GM10266 (cell line): ENCODE data around the gene SLC30A3.
"Not testable (repeated sequence)": the region's sequence is repeated elsewhere in the genome, so short reads cannot be mapped to it uniquely, and the experiment has no call there.

Experiments used
- DNase-seq: peaks from one replicate; pipeline ENCODE4 v3.0.0; 2012; ENCODE audit errors: extremely low spot score
- CTCF ChIP-seq: IDR thresholded peaks from 2 replicates; pipeline ENCODE4 v1.5.1; 2012; ENCODE audit warnings: mild to moderate bottlenecking, low read depth; ENCODE audit not compliant: control insufficient read depth, insufficient read depth; ENCODE audit errors: missing control alignments

Gene SLC30A3

GRCh38 chr2:27306573-27307286, 43.9 kb upstream of the SLC30A3 start:
- DNase-seq: peak; percentile 51
- peak; percentile 24 for TF ChIP-seq CTCF

GRCh38 chr2:27306136-27306535, 43.3 kb upstream of the SLC30A3 start:
- TF ChIP-seq CTCF: no peak
- DNase-seq: no peak

- DNase-seq: no peak
- no peak for TF ChIP-seq CTCF
These were observed 42.7 kb upstream of the SLC30A3 start for GRCh38 chr2:27305516-27305915.

GRCh38 chr2:27304488-27305240, 41.8 kb upstream of the SLC30A3 start:
- DNase-seq: no peak
- no peak for TF ChIP-seq CTCF

GRCh38 chr2:27303093-27304025, 40.5 kb upstream of the SLC30A3 start:
- DNase-seq: peak; percentile 73

GRCh38 chr2:27300606-27301005, 37.8 kb upstream of the SLC30A3 start:
- not testable (repeated sequence) for DNase-seq

More at GRCh38 chr2:27303093-27304025, 40.5 kb upstream of the SLC30A3 start:
- TF ChIP-seq CTCF: peak; percentile 86

- no peak for TF ChIP-seq CTCF
- no peak for DNase-seq
These were observed 35.7 kb upstream of the SLC30A3 start for GRCh38 chr2:27298391-27299080.
